ENCODE data around the gene S100A8.

Gene S100A8

GRCh38 chr1:153393926-153394325 is 3.1 kb upstream of the S100A8 start:
- DNase-seq (ENCODE audit: extremely low read depth in 1 of 2, low read depth in 1 of 2) = no peak

- DNase-seq (ENCODE audit: extremely low read depth in 1 of 2, low read depth in 1 of 2) = no peak
Measured at GRCh38 chr1:153392822-153393221, 1.9 kb upstream of the S100A8 start.

GRCh38 chr1:153392258-153392657 is 1.4 kb upstream of the S100A8 start:
- no peak for DNase-seq (ENCODE audit: extremely low read depth in 1 of 2, low read depth in 1 of 2)

GRCh38 chr1:153389973-153390879 is 647 bp downstream of the S100A8 start:
- no peak for DNase-seq (ENCODE audit: extremely low read depth in 1 of 2, low read depth in 1 of 2)

- no peak for DNase-seq (ENCODE audit: extremely low read depth in 1 of 2, low read depth in 1 of 2)
Measured at GRCh38 chr1:153389401-153389800, 1.5 kb downstream of the S100A8 start.

- no peak for DNase-seq (ENCODE audit: extremely low read depth in 1 of 2, low read depth in 1 of 2)
Measured at GRCh38 chr1:153387785-153388184, 3.1 kb downstream of the S100A8 start.

- no peak for DNase-seq (ENCODE audit: extremely low read depth in 1 of 2, low read depth in 1 of 2)
Measured at GRCh38 chr1:153387001-153387400, 3.9 kb downstream of the S100A8 start.

- DNase-seq (ENCODE audit: extremely low read depth in 1 of 2, low read depth in 1 of 2) = no peak
Measured at GRCh38 chr1:153386500-153386901, 4.4 kb downstream of the S100A8 start.

- DNase-seq (ENCODE audit: extremely low read depth in 1 of 2, low read depth in 1 of 2) = no peak
Measured at GRCh38 chr1:153384958-153385580, 5.8 kb downstream of the S100A8 start.

- no peak for DNase-seq (ENCODE audit: extremely low read depth in 1 of 2, low read depth in 1 of 2)
Measured at GRCh38 chr1:153380711-153381110, 10.2 kb downstream of the S100A8 start.

GRCh38 chr1:153379591-153379990 is 11.3 kb downstream of the S100A8 start:
- no peak for DNase-seq (ENCODE audit: extremely low read depth in 1 of 2, low read depth in 1 of 2)

GRCh38 chr1:153375511-153375910 is 15.4 kb downstream of the S100A8 start, which contains the start of gene S100A12:
TSS of gene S100A12 (minus strand) at chr1:153375621. CDS start at chr1:153374592, 1,029 bp downstream.
- DNase-seq (ENCODE audit: extremely low read depth in 1 of 2, low read depth in 1 of 2) = no peak

- no peak for DNase-seq (ENCODE audit: extremely low read depth in 1 of 2, low read depth in 1 of 2)
Measured at GRCh38 chr1:153374071-153374470, 16.8 kb downstream of the S100A8 start.

GRCh38 chr1:153372571-153372970 is 18.3 kb downstream of the S100A8 start:
- no peak for DNase-seq (ENCODE audit: extremely low read depth in 1 of 2, low read depth in 1 of 2)

GRCh38 chr1:153371231-153371630 is 19.6 kb downstream of the S100A8 start:
- DNase-seq (ENCODE audit: extremely low read depth in 1 of 2, low read depth in 1 of 2) = no peak

GRCh38 chr1:153370146-153370545 is 20.7 kb downstream of the S100A8 start:
- no peak for DNase-seq (ENCODE audit: extremely low read depth in 1 of 2, low read depth in 1 of 2)

- DNase-seq (ENCODE audit: extremely low read depth in 1 of 2, low read depth in 1 of 2) = no peak
Measured at GRCh38 chr1:153368495-153368894, 22.4 kb downstream of the S100A8 start.

GRCh38 chr1:153367090-153367489 is 23.8 kb downstream of the S100A8 start:
- no peak for DNase-seq (ENCODE audit: extremely low read depth in 1 of 2, low read depth in 1 of 2)

GRCh38 chr1:153366261-153366660 is 24.6 kb downstream of the S100A8 start:
- no peak for DNase-seq (ENCODE audit: extremely low read depth in 1 of 2, low read depth in 1 of 2)

GRCh38 chr1:153365696-153366095 is 25.2 kb downstream of the S100A8 start:
- no peak for DNase-seq (ENCODE audit: extremely low read depth in 1 of 2, low read depth in 1 of 2)

GRCh38 chr1:153364766-153365666 is 25.9 kb downstream of the S100A8 start:
- no peak for DNase-seq (ENCODE audit: extremely low read depth in 1 of 2, low read depth in 1 of 2)
